Measurements from ENCODE around the gene SH2D1B. TPM values are rescaled to one million over a fixed set of nuclear protein-coding genes. Genes with fewer than 3 reads are reported as not detected.

SH2D1B gene
- total and polyA plus RNA-seq, 9 of the 15 experiments (the other 6 are each of a cell fraction or from before 2014, with no cell fraction given) = 5.6 to 19.6 (median 9.7) TPM

DNA sequence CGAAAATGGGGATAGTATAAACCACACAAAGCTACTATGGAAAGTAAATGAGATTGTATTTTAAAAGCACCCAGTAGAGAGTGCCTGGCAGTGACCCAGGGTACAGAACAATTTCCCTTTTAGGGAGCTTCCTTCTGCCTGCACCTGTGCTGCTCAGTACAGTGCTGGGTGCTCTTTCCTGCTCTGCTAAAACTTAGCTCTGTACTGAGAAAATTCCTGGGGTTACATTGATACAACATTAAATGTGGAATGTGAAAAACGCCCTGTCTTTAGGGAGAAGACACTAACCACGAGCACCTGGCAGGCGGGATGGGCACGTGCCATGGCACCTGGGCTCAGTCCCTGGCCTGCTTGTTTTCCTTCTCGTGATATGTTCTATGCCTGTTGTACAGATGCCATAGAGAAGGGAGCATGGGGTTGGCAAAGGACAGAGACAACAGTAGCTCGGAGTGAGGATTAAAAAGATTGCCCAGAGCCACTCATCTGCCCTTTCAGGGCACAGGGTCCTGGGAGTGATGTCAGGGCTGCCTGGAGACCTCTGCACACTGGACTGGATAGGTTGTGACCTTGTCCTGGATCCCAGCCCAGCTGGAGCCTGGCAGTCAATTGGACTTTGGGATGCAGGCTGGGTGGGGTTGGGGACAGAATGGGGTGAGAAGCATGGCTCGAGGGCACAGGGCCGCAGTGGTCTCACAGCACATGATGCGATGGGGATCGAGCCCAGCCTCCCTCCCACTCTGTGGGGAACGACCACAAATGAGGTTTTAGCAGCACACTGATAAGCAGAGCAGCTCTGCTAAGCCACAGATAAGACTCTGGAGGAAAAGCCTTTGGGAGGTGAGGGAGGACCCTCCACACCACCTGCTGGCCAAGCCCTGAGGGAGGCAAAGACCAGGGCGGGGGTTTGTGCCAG, 39.5 kb downstream of the SH2D1B start (continued):
- TF ChIP-seq, protein P1, sequence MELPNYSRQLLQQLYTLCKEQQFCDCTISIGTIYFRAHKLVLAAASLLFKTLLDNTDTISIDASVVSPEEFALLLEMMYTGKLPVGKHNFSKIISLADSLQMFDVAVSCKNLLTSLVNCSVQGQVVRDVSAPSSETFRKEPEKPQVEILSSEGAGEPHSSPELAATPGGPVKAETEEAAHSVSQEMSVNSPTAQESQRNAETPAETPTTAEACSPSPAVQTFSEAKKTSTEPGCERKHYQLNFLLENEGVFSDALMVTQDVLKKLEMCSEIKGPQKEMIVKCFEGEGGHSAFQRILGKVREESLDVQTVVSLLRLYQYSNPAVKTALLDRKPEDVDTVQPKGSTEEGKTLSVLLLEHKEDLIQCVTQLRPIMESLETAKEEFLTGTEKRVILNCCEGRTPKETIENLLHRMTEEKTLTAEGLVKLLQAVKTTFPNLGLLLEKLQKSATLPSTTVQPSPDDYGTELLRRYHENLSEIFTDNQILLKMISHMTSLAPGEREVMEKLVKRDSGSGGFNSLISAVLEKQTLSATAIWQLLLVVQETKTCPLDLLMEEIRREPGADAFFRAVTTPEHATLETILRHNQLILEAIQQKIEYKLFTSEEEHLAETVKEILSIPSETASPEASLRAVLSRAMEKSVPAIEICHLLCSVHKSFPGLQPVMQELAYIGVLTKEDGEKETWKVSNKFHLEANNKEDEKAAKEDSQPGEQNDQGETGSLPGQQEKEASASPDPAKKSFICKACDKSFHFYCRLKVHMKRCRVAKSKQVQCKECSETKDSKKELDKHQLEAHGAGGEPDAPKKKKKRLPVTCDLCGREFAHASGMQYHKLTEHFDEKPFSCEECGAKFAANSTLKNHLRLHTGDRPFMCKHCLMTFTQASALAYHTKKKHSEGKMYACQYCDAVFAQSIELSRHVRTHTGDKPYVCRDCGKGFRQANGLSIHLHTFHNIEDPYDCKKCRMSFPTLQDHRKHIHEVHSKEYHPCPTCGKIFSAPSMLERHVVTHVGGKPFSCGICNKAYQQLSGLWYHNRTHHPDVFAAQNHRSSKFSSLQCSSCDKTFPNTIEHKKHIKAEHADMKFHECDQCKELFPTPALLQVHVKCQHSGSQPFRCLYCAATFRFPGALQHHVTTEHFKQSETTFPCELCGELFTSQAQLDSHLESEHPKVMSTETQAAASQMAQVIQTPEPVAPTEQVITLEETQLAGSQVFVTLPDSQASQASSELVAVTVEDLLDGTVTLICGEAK (IDR thresholded peaks at IDR 0.05) = no peak
- TF ChIP-seq, protein P1 (CRISPR knock-in tag; IDR thresholded peaks at IDR 0.05) = no peak
- TF ChIP-seq, protein P2, sequence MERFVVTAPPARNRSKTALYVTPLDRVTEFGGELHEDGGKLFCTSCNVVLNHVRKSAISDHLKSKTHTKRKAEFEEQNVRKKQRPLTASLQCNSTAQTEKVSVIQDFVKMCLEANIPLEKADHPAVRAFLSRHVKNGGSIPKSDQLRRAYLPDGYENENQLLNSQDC (CRISPR knock-in tag; IDR thresholded peaks at IDR 0.05) = no peak; the same call in 1 of the 2 replicates
- TF ChIP-seq STAT5A (IDR thresholded peaks at IDR 0.05; ENCODE audit: borderline replicate concordance, low read length) (peak; percentile 91), NCOA4 (IDR thresholded peaks at IDR 0.05; ENCODE audit: partially characterized antibody) (no peak), SAFB (IDR thresholded peaks at IDR 0.05; ENCODE audit: borderline replicate concordance, low read depth, low read length) (no peak), BHLHE40 (IDR thresholded peaks at IDR 0.05; ENCODE audit: low read length) (peak; percentile 87), FOXA1 (IDR thresholded peaks at IDR 0.05; ENCODE audit: borderline replicate concordance) (no peak), ARHGAP35 (IDR thresholded peaks at IDR 0.05; ENCODE audit: partially characterized antibody) (no peak), MEF2A (IDR thresholded peaks at IDR 0.05; ENCODE audit: control insufficient read depth, low read depth, low read length) (peak; percentile 67; the same call in 1 of the 2 replicates), ZNF408 (CRISPR knock-in tag; IDR thresholded peaks at IDR 0.05; ENCODE audit: low read depth) (no peak)
- TF ChIP-seq, protein P3, sequence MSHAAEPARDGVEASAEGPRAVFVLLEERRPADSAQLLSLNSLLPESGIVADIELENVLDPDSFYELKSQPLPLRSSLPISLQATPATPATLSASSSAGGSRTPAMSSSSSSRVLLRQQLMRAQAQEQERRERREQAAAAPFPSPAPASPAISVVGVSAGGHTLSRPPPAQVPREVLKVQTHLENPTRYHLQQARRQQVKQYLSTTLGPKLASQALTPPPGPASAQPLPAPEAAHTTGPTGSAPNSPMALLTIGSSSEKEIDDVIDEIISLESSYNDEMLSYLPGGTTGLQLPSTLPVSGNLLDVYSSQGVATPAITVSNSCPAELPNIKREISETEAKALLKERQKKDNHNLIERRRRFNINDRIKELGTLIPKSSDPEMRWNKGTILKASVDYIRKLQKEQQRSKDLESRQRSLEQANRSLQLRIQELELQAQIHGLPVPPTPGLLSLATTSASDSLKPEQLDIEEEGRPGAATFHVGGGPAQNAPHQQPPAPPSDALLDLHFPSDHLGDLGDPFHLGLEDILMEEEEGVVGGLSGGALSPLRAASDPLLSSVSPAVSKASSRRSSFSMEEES (CRISPR knock-in tag; IDR thresholded peaks at IDR 0.05) = no peak
- TF ChIP-seq, protein P4, sequence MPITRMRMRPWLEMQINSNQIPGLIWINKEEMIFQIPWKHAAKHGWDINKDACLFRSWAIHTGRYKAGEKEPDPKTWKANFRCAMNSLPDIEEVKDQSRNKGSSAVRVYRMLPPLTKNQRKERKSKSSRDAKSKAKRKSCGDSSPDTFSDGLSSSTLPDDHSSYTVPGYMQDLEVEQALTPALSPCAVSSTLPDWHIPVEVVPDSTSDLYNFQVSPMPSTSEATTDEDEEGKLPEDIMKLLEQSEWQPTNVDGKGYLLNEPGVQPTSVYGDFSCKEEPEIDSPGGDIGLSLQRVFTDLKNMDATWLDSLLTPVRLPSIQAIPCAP (CRISPR knock-in tag; IDR thresholded peaks at IDR 0.05; ENCODE audit: borderline replicate concordance) = no peak
